Stomach (tissue), 9 donors: ENCODE results near the gene SEPTIN11. TPM values are rescaled to one million over a fixed set of nuclear protein-coding genes. Genes with fewer than 3 reads are reported as not detected.

Source experiments
- DNase-seq, 2 donors: peaks; one replicate each; pipeline versions ENCODE4 v3.0.0 to v3.0.0-alpha.2; 2013 to 2019
- H3K27ac ChIP-seq, 5 donors: fragments of 200-600 bp in 4 of 5; sonication (generic) in 4 of 5; one replicate each; pipeline ENCODE4 v1.5.1; 2013 to 2019; ENCODE audit warnings: mild to moderate bottlenecking in 1 of 5, moderate library complexity in 1 of 5
- H3K27me3 ChIP-seq, 3 donors: fragments of 200-600 bp; sonication (generic); one replicate each; pipeline ENCODE4 v1.5.1; 2017 to 2019; ENCODE audit warnings: mixed run types in 1 of 3
- H3K36me3 ChIP-seq, 4 donors: fragments of 200-600 bp; sonication (generic); 1 replicate in 3 of 4; 2 replicates in 1 of 4; pipeline ENCODE4 v1.5.1; 2016 to 2019
- H3K4me1 ChIP-seq, 4 donors: fragments of 200-600 bp; sonication (generic); one replicate each; pipeline ENCODE4 v1.5.1; 2016 to 2019
- H3K4me3 ChIP-seq, 4 donors: fragments of 200-600 bp; sonication (generic) in 3 of 4; one replicate each; pipeline ENCODE4 v1.5.1; 2016 to 2019; ENCODE audit warnings: mild to moderate bottlenecking in 1 of 4
- H3K9me3 ChIP-seq, 4 donors: fragments of 200-600 bp; sonication (generic); one replicate each; pipeline ENCODE4 v1.5.1; 2016 to 2019
- EP300 ChIP-seq: sonication (generic); formaldehyde crosslinking; IDR thresholded peaks from one replicate; pipeline ENCODE4 v1.6.1; 2017; ENCODE audit warnings: antibody characterized with exemption
- POLR2A ChIP-seq, 4 donors: fragments of 450-650 bp; IDR thresholded peaks; one replicate each; pipeline ENCODE4 v1.6.1; 2016; ENCODE audit warnings: antibody characterized with exemption in 4 of 4, control low read depth in 2 of 4, mild to moderate bottlenecking in 1 of 4, moderate library complexity in 1 of 4
- POLR2AphosphoS5 ChIP-seq, 3 donors: sonication (generic); formaldehyde crosslinking; IDR thresholded peaks; one replicate each; pipeline ENCODE4 v1.6.1; 2016; ENCODE audit warnings: antibody characterized with exemption in 3 of 3
- WGBS, 5 donors: extraction: QIAGEN DNeasy Blood & Tissue Kit in 3 of 5; methylation state at CpG; one replicate each; pipeline versions ENCODE4 v1.1.5 to v1.1.7; 2013 to 2018; 5-methylcytosine and 5-hydroxymethylcytosine counted together
- intact Hi-C: fragments of 100-400 bp; cut with DNase I; formaldehyde crosslinking; loops from one replicate; pipeline ENCODE4 v1.15.1; 2023; ENCODE audit warnings: low total_unique reads
- polyA plus RNA-seq, 3 donors: library from polyadenylated mRNA; stranded (reverse); fragments of 200-250 nt; gene quantifications; one replicate each; pipeline ENCODE4 v1.2.3, GENCODE V29; 2013
- total RNA-seq, 5 donors: library from RNA; depleted of rRNA; stranded (reverse); fragments of >200 nt; gene quantifications; one replicate each; pipeline versions ENCODE4 v1.1.0 to v1.2.3, GENCODE V29; 2014 to 2016
- TF ChIP-seq, protein P1 (sequence below), 7 experiments: fragments of 450-650 bp in 4 of 7; fragments of 200-600 bp in 3 of 7; sonication (generic) in 3 of 7; IDR thresholded peaks; one replicate each; pipeline ENCODE4 v1.5.1; 2016 to 2019; ENCODE audit warnings: antibody characterized with exemption in 7 of 7, control low read depth in 2 of 7, mild to moderate bottlenecking in 1 of 7
- donor health status: healthy with polysubstance abuse.
- donor health status: Bipolar disorder and iron deficiency.
- donor health status: healthy.

SEPTIN11 gene
- total and polyA plus RNA-seq, 8 donors = 9.3 to 298 (median 57.4) TPM

- intact Hi-C loops = no loop called here
- H3K36me3 ChIP-seq = peaks cover 0 to 8% (median 0%) of the 10 kb centered on the region in 4 donors
- no peak overlapping the region for H3K27ac ChIP-seq
- no peaks in the 10 kb centered on the region for H3K9me3 ChIP-seq
- H3K4me1 ChIP-seq = peaks cover 2 to 36% (median 20%) of the 10 kb centered on the region in 4 donors
- TF ChIP-seq POLR2A (IDR thresholded peaks at IDR 0.05) (no peak), EP300 (no peak), POLR2AphosphoS5 (IDR thresholded peaks at IDR 0.05) (no peak)
- TF ChIP-seq, protein P1, sequence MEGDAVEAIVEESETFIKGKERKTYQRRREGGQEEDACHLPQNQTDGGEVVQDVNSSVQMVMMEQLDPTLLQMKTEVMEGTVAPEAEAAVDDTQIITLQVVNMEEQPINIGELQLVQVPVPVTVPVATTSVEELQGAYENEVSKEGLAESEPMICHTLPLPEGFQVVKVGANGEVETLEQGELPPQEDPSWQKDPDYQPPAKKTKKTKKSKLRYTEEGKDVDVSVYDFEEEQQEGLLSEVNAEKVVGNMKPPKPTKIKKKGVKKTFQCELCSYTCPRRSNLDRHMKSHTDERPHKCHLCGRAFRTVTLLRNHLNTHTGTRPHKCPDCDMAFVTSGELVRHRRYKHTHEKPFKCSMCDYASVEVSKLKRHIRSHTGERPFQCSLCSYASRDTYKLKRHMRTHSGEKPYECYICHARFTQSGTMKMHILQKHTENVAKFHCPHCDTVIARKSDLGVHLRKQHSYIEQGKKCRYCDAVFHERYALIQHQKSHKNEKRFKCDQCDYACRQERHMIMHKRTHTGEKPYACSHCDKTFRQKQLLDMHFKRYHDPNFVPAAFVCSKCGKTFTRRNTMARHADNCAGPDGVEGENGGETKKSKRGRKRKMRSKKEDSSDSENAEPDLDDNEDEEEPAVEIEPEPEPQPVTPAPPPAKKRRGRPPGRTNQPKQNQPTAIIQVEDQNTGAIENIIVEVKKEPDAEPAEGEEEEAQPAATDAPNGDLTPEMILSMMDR (IDR thresholded peaks at IDR 0.05) = no peak
- H3K27me3 ChIP-seq = no peaks in the 10 kb centered on the region
- no peak for DNase-seq
- H3K4me3 ChIP-seq = no peak overlapping the region
Observed at GRCh38 chr4:76977113-76977512, 27.6 kb downstream of the SEPTIN11 start.

DNA sequence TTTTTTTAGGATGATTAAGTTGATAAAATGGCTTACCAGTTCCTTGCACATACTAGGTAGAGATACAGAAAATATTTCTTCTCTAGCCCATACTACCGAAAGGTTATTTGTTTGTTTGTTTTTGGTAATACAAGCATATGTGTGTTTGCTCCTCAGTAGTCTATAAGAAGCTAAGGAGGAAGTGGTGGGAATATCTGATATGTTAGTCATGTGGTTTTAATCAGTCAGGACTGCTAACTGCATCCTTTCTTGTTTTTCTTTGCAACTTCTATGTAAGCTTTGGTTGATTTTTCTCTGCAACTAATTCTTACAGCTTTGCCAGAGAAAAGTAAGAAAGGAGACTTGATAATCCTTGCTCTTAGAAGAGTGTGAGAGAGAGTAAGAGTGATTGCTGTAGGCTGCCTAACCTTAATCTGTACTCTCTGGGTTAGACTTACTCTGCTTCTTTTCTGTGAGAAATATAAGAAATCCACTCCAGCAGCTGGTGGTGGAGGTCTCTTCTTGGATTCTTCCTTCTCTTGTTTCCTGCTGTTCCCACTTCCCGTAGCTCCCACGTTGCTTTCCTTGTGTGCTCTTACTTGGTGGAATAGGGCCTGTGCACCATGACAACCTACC is 28.3 kb downstream of the SEPTIN11 start:
- 58 to 76% (median 68%) methylated on average over 3 of the region's 3 CpGs for WGBS, 5 donors
- intact Hi-C loops = no loop called here
- Histone ChIP-seq H3K4me1 (peaks cover 9 to 44% (median 25%) of the 10 kb centered on the region in 4 donors), H3K27me3 (no peaks in the 10 kb centered on the region), H3K36me3 (peaks cover 0 to 8% (median 0%) of the 10 kb centered on the region in 4 donors), H3K27ac (no peak overlapping the region), H3K4me3 (no peak overlapping the region), H3K9me3 (no peaks in the 10 kb centered on the region)
- no peak for DNase-seq
- TF ChIP-seq, protein P1 (IDR thresholded peaks at IDR 0.05) = no peak
- TF ChIP-seq POLR2A (IDR thresholded peaks at IDR 0.05) (no peak), EP300 (no peak), POLR2AphosphoS5 (IDR thresholded peaks at IDR 0.05) (no peak)

DNA sequence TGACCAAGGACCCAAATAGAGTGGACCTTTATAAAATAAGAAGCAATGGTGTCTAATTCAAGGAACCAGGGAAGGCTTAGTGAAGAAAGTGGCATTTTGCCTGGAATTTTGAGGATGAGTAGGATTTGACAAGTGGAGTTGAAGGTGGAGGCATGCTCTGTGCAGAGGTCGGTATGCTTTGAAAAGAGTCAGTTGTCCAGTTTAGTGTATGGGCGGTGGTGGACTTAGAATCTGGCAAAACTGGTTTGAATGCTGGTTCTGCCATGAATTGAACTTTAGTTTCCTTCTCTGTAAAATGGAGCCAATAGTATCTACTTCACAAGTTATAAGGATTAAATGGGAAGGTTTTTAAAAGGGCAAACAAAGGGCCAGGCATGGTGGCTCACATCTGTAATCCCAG is 29.7 kb downstream of the SEPTIN11 start:
- DNase-seq = no peak
- H3K27me3 ChIP-seq = no peaks in the 10 kb centered on the region
- WGBS, 5 donors = 77 to 89% (median 83%) methylated on average over 2 of the region's 2 CpGs
- H3K36me3 ChIP-seq = peaks cover 0 to 8% (median 0%) of the 10 kb centered on the region in 4 donors
- TF ChIP-seq POLR2AphosphoS5 (IDR thresholded peaks at IDR 0.05) (no peak), POLR2A (IDR thresholded peaks at IDR 0.05) (no peak), EP300 (no peak)
- TF ChIP-seq, protein P1 (IDR thresholded peaks at IDR 0.05) = no peak
- H3K9me3 ChIP-seq = no peaks in the 10 kb centered on the region
- H3K4me1 ChIP-seq = peaks cover 21 to 58% (median 39%) of the 10 kb centered on the region in 4 donors
- H3K27ac ChIP-seq = no peak overlapping the region
- intact Hi-C loops = no loop called here
- no peak overlapping the region for H3K4me3 ChIP-seq

- intact Hi-C loops = no loop called here
- WGBS, 5 donors = 60 to 81% (median 71%) methylated on average over 6 of the region's 6 CpGs
- Histone ChIP-seq H3K36me3 (no peaks in the 10 kb centered on the region), H3K9me3 (no peaks in the 10 kb centered on the region), H3K4me3 (no peak overlapping the region), H3K4me1 (peaks cover 28 to 68% (median 46%) of the 10 kb centered on the region in 4 donors), H3K27ac (peak overlapping the region in 1 of 5 donors; percentile 44), H3K27me3 (no peaks in the 10 kb centered on the region)
- no peak for DNase-seq
- TF ChIP-seq EP300 (no peak), POLR2AphosphoS5 (IDR thresholded peaks at IDR 0.05) (no peak), POLR2A (IDR thresholded peaks at IDR 0.05) (no peak)
- TF ChIP-seq, protein P1 (IDR thresholded peaks at IDR 0.05) = no peak
Observed at GRCh38 chr4:76980261-76980660, 30.7 kb downstream of the SEPTIN11 start.
